CD4-positive, alpha-beta T cell treated with Interleukin-17A for 1 hour (primary cell): ENCODE measurements around the gene KRT2.

Source experiments
- DNase-seq: peaks from one replicate; pipeline ENCODE4 v3.0.0-alpha.2; 2020

Gene KRT2

GRCh38 chr12:52651726-52652261, at the start of gene KRT2:
Gene KRT2, minus strand, starts transcription at chr12:52652211. Its CDS starts 69 bp downstream, at chr12:52652142.
- DNase-seq = no peak

- no peak for DNase-seq
Measured at GRCh38 chr12:52701281-52701680, 49.3 kb upstream of the KRT2 start.

GRCh38 chr12:52699960-52700359, 47.9 kb upstream of the KRT2 start:
- no peak for DNase-seq

- no peak for DNase-seq
Measured at GRCh38 chr12:52699373-52699772, 47.4 kb upstream of the KRT2 start.

- DNase-seq = no peak
Measured at GRCh38 chr12:52698651-52699340, 46.8 kb upstream of the KRT2 start.

- DNase-seq = no peak
Measured at GRCh38 chr12:52697058-52697582, 45.1 kb upstream of the KRT2 start.

GRCh38 chr12:52696588-52696987, 44.6 kb upstream of the KRT2 start:
- no peak for DNase-seq

- no peak for DNase-seq
Measured at GRCh38 chr12:52695039-52695438, 43.0 kb upstream of the KRT2 start.

- no peak for DNase-seq
Measured at GRCh38 chr12:52694151-52694550, 42.1 kb upstream of the KRT2 start.

- no peak for DNase-seq
Measured at GRCh38 chr12:52693261-52693660, 41.2 kb upstream of the KRT2 start.

- DNase-seq = no peak
Measured at GRCh38 chr12:52692254-52692653, 40.2 kb upstream of the KRT2 start.

- no peak for DNase-seq
Measured at GRCh38 chr12:52691841-52692150, 39.8 kb upstream of the KRT2 start.

GRCh38 chr12:52691076-52691840, 39.2 kb upstream of the KRT2 start:
- DNase-seq = peak; percentile 54

GRCh38 chr12:52690351-52691075, 38.5 kb upstream of the KRT2 start:
- DNase-seq = no peak

GRCh38 chr12:52689936-52690335, 37.9 kb upstream of the KRT2 start:
- no peak for DNase-seq

- no peak for DNase-seq
Measured at GRCh38 chr12:52689239-52689638, 37.2 kb upstream of the KRT2 start.

- no peak for DNase-seq
Measured at GRCh38 chr12:52688481-52688880, 36.5 kb upstream of the KRT2 start.

- DNase-seq = no peak
Measured at GRCh38 chr12:52687497-52688385, 35.7 kb upstream of the KRT2 start.

GRCh38 chr12:52686756-52687487, 34.9 kb upstream of the KRT2 start:
- no peak for DNase-seq

- DNase-seq = no peak
Measured at GRCh38 chr12:52686063-52686462, 34.1 kb upstream of the KRT2 start.

- DNase-seq = no peak
Measured at GRCh38 chr12:52685406-52685890, 33.4 kb upstream of the KRT2 start.
